Uterus (tissue), 4 donors: ENCODE results near the gene NT5C2. TPM values are rescaled to one million over a fixed set of nuclear protein-coding genes. Genes with fewer than 3 reads are reported as not detected.

ENCODE experiments used
- DNase-seq, 2 donors: peaks; one replicate each; pipeline ENCODE4 v3.0.0-alpha.2; 2019 to 2020
- H3K27ac ChIP-seq, 2 donors: fragments of 200-600 bp; sonication (generic); 1 replicate in 1 of 2; 2 replicates in 1 of 2; pipeline ENCODE4 v1.5.1; 2016 to 2018
- H3K27me3 ChIP-seq, 2 donors: fragments of 200-600 bp; sonication (generic); one replicate each; pipeline ENCODE4 v1.5.1; 2018 to 2019; ENCODE audit warnings: control low read depth in 1 of 2
- H3K36me3 ChIP-seq, 2 donors: fragments of 200-600 bp; sonication (generic); one replicate each; pipeline ENCODE4 v1.5.1; 2019; ENCODE audit warnings: control low read depth in 1 of 2
- H3K4me1 ChIP-seq, 2 donors: fragments of 200-600 bp; sonication (generic); one replicate each; pipeline ENCODE4 v1.5.1; 2018 to 2019; ENCODE audit warnings: control low read depth in 1 of 2
- H3K4me3 ChIP-seq, 2 donors: fragments of 200-600 bp; sonication (generic); 1 replicate in 1 of 2; 2 replicates in 1 of 2; pipeline ENCODE4 v1.5.1; 2018 to 2019; ENCODE audit warnings: mild to moderate bottlenecking in 1 of 2
- H3K9me3 ChIP-seq, 2 donors: fragments of 200-600 bp; sonication (generic); one replicate each; pipeline ENCODE4 v1.5.1; 2019; ENCODE audit warnings: control low read depth in 1 of 2
- POLR2A ChIP-seq, 2 donors: fragments of 450-650 bp; IDR thresholded peaks; one replicate each; pipeline ENCODE4 v1.6.1; 2016; ENCODE audit warnings: antibody characterized with exemption in 2 of 2, mild to moderate bottlenecking in 1 of 2, moderate library complexity in 1 of 2
- intact Hi-C: fragments of 100-400 bp; cut with DNase I; formaldehyde crosslinking; loops from one replicate; pipeline ENCODE4 v1.15.1; 2023; ENCODE audit warnings: low total_unique reads
- total RNA-seq, 4 donors: library from RNA; depleted of rRNA in 3 of 4; stranded (reverse); fragments of >200 nt in 3 of 4; gene quantifications; one replicate each; pipeline versions ENCODE4 v1.1.0 to v1.2.4, GENCODE V29; 2014 to 2023
- TF ChIP-seq, protein P1 (sequence below), 4 experiments: fragments of 200-600 bp in 2 of 4; fragments of 450-650 bp in 2 of 4; sonication (generic) in 2 of 4; IDR thresholded peaks; one replicate each; pipeline ENCODE4 v1.5.1; 2016 to 2019; ENCODE audit warnings: antibody characterized with exemption in 4 of 4, mild to moderate bottlenecking in 2 of 4, moderate library complexity in 1 of 4
- donor health status: DM: yes; HTN: yes; CAD: no.

The NT5C2 gene
- total RNA-seq, 4 donors from 2014 or later: 12.3 to 134 (median 99.4) TPM

GRCh38 chr10:103204353-103205255 is 11.5 kb upstream of the NT5C2 start:
- no peak for TF ChIP-seq POLR2A (IDR thresholded peaks at IDR 0.05)
- TF ChIP-seq, protein P1, sequence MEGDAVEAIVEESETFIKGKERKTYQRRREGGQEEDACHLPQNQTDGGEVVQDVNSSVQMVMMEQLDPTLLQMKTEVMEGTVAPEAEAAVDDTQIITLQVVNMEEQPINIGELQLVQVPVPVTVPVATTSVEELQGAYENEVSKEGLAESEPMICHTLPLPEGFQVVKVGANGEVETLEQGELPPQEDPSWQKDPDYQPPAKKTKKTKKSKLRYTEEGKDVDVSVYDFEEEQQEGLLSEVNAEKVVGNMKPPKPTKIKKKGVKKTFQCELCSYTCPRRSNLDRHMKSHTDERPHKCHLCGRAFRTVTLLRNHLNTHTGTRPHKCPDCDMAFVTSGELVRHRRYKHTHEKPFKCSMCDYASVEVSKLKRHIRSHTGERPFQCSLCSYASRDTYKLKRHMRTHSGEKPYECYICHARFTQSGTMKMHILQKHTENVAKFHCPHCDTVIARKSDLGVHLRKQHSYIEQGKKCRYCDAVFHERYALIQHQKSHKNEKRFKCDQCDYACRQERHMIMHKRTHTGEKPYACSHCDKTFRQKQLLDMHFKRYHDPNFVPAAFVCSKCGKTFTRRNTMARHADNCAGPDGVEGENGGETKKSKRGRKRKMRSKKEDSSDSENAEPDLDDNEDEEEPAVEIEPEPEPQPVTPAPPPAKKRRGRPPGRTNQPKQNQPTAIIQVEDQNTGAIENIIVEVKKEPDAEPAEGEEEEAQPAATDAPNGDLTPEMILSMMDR (IDR thresholded peaks at IDR 0.05): no peak
- H3K27me3 ChIP-seq: no peaks in the 10 kb centered on the region
- H3K9me3 ChIP-seq: no peaks in the 10 kb centered on the region
- intact Hi-C loops: no loop called here
- H3K4me1 ChIP-seq: no peaks in the 10 kb centered on the region
- no peak overlapping the region for H3K4me3 ChIP-seq
- H3K27ac ChIP-seq: no peak overlapping the region
- no peak for DNase-seq
- no peaks in the 10 kb centered on the region for H3K36me3 ChIP-seq

DNA sequence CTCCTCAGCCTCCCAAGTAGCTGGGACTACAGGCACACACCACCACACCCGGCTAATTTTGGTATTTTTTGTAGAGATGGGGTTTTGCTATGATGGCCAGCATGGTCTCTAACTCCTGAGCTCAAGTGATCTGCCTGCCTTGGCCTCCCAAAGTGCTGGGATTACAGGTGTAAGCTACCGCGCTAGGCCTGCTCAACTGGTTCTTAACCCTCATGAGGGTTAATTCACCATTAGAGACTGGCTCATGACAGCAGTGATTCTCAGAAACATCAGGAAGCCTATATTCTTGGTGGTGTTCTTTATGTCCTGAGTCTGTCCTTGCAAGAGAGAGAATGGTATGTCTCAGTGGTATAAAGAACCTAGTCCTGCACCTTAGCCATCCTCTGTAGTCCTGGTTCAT is 10.4 kb upstream of the NT5C2 start:
- no peak for TF ChIP-seq POLR2A (IDR thresholded peaks at IDR 0.05)
- TF ChIP-seq, protein P1 (IDR thresholded peaks at IDR 0.05): no peak
- no peaks in the 10 kb centered on the region for H3K36me3 ChIP-seq
- H3K4me3 ChIP-seq: no peak overlapping the region
- no peaks in the 10 kb centered on the region for H3K27me3 ChIP-seq
- H3K4me1 ChIP-seq: no peaks in the 10 kb centered on the region
- DNase-seq: no peak
- intact Hi-C loops: no loop called here
- H3K27ac ChIP-seq: no peak overlapping the region
- H3K9me3 ChIP-seq: no peaks in the 10 kb centered on the region

DNA sequence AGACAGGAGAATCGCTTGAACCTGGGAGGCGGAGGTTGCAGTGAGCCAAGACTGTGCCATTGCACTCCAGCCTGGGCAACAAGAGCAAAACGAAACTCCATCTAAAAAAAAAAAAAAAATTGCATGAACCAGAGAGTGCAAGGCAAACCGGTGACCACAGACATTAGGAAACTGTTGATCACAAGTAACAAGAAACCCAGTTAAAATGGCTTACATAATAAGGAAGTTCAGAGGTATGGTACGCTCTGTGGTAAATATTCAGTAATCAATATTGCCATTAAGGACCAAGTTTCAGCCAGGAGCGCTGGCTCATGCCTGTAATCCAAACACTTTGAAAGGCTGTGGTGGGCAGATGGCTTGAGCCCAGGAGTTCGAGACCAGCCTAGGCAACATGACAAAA is 9.2 kb upstream of the NT5C2 start:
- intact Hi-C loops: no loop called here
- no peak for DNase-seq
- Histone ChIP-seq H3K4me1 (no peaks in the 10 kb centered on the region), H3K27ac (no peak overlapping the region), H3K36me3 (no peaks in the 10 kb centered on the region), H3K4me3 (no peak overlapping the region), H3K9me3 (no peaks in the 10 kb centered on the region), H3K27me3 (no peaks in the 10 kb centered on the region)
- TF ChIP-seq, protein P1 (IDR thresholded peaks at IDR 0.05): no peak
- no peak for TF ChIP-seq POLR2A (IDR thresholded peaks at IDR 0.05)

GRCh38 chr10:103199488-103199887 is 6.4 kb upstream of the NT5C2 start:
- TF ChIP-seq, protein P1 (IDR thresholded peaks at IDR 0.05): no peak
- TF ChIP-seq POLR2A (IDR thresholded peaks at IDR 0.05): no peak
- no peak overlapping the region for H3K4me3 ChIP-seq
- no peak for DNase-seq
- intact Hi-C loops: no loop called here
- no peaks in the 10 kb centered on the region for H3K9me3 ChIP-seq
- H3K27ac ChIP-seq: no peak overlapping the region
- no peaks in the 10 kb centered on the region for H3K36me3 ChIP-seq
- H3K4me1 ChIP-seq: no peaks in the 10 kb centered on the region
- no peaks in the 10 kb centered on the region for H3K27me3 ChIP-seq

DNA sequence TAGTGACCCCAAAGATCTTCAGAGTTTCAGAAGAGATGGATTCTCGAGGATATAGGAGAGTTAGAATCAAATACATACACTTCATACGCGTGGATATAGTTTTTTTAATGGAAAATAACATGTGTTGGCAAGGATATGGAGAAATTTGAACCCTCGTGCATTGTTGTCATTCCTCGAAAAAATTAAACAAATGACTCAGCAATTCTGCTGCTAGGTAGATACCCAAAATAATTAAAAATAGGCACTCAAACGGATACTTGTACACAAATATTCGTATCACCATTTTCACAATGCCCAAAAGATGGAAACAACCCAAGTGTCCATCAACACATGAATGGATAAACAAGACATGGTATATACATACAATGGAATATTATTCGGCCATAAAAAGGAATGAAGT is 5.6 kb upstream of the NT5C2 start:
- H3K27me3 ChIP-seq: no peaks in the 10 kb centered on the region
- TF ChIP-seq, protein P1 (IDR thresholded peaks at IDR 0.05): no peak
- no peak for TF ChIP-seq POLR2A (IDR thresholded peaks at IDR 0.05)
- H3K9me3 ChIP-seq: no peaks in the 10 kb centered on the region
- no peaks in the 10 kb centered on the region for H3K36me3 ChIP-seq
- H3K4me1 ChIP-seq: no peaks in the 10 kb centered on the region
- DNase-seq: no peak
- H3K4me3 ChIP-seq: no peak overlapping the region
- H3K27ac ChIP-seq: no peak overlapping the region
- intact Hi-C loops: no loop called here
